HG02759 (cell line): ENCODE measurements around the gene ALS2CL.

ENCODE experiments used
- ATAC-seq: cut with Tn5 transposase; IDR thresholded peaks from one replicate; pipeline ENCODE4 v1.9.1; 2021; ENCODE audit warnings: mild to moderate bottlenecking, moderate library complexity; ENCODE audit not compliant: unreplicated experiment

ALS2CL gene

GRCh38 chr3:46643701-46644100 is 49.8 kb downstream of the ALS2CL start:
- no peak for ATAC-seq

- ATAC-seq, result no peak
Observed at GRCh38 chr3:46642971-46643370, 50.5 kb downstream of the ALS2CL start.

- ATAC-seq, result no peak
Observed at GRCh38 chr3:46640927-46641326, 52.6 kb downstream of the ALS2CL start.

GRCh38 chr3:46639221-46639620 is 54.3 kb downstream of the ALS2CL start:
- no peak for ATAC-seq

- ATAC-seq, result no peak
Observed at GRCh38 chr3:46634856-46635255, 58.6 kb downstream of the ALS2CL start.

- no peak for ATAC-seq
Observed at GRCh38 chr3:46632792-46633191, 60.7 kb downstream of the ALS2CL start.

- peak; percentile 91 for ATAC-seq
Observed at GRCh38 chr3:46629551-46630517, 63.6 kb downstream of the ALS2CL start.

- ATAC-seq, result no peak
Observed at GRCh38 chr3:46628901-46629369, 64.5 kb downstream of the ALS2CL start.

- no peak for ATAC-seq
Observed at GRCh38 chr3:46627078-46627477, 66.4 kb downstream of the ALS2CL start.

- no peak for ATAC-seq
Observed at GRCh38 chr3:46626039-46626438, 67.4 kb downstream of the ALS2CL start.

GRCh38 chr3:46624975-46625490 is 68.4 kb downstream of the ALS2CL start:
- ATAC-seq, result no peak

GRCh38 chr3:46624533-46624932 is 68.9 kb downstream of the ALS2CL start:
- ATAC-seq, result no peak

- no peak for ATAC-seq
Observed at GRCh38 chr3:46619845-46620778, 73.4 kb downstream of the ALS2CL start.
